ENCODE data around the gene EPYC. TPM values are rescaled to one million over a fixed set of nuclear protein-coding genes. Genes with fewer than 3 reads are reported as not detected.

The EPYC gene
- not detected in 2 replicates for total RNA-seq (ENCODE audit: low replicate concordance)

DNA sequence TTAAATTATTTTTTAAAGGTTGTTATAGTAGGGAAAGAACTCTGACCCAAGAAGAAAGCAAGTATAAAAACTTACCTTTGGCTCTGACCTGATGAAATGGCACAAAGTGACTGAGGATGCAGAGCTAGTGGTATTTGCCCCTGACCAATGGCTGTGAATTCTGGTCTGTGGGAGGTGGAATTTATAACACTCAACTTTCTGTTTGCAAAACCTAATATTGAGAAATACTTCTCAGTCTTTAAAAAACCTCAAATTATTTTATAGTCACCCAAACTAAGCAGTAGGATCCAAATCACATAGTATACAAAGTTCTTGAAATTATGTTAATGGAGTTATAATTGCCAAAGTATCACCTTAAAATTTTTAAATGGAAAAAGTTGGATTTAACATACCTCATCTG is at the start of gene EPYC:
EPYC (minus strand) TSS at position 101 of the 400 bp plus-strand sequence. CDS start 2,407 bp downstream, outside the sequence.

DNA sequence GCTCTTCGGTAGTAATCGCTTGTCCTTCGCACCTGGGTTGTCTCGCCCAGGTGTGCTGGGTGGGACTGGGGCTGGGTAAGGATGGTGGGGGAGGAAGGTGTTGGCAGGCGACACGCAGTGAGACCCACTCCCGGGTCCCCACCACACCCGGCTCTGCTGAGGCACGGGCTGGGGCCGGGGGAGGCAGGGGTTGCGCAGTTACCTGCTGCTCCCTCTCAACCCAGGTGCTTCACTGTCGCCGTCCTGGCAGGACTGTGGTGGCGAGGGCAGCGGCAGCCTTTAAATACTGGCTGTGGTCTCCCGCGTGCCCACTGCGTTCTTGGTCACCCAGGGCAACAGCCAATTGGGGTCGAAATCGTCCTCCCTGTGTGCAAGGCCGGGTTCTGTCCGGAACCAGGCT is 49.9 kb downstream of the EPYC start, which contains the start of gene CCER1:
CCER1 (minus strand) TSS at position 256 of the 400 bp plus-strand sequence. CDS start 434 bp downstream, outside the sequence.

Other genes with a start within 250 kb of the EPYC start
- gene CCER1, start 49.8 kb downstream of the EPYC start, total RNA-seq (ENCODE audit: low replicate concordance): not detected in 2 replicates
- not detected in 2 replicates for gene KERA, start 53.1 kb upstream of the EPYC start, total RNA-seq (ENCODE audit: low replicate concordance)
- 89.5 and 115 TPM in 2 replicates for gene LUM, start 106.5 kb upstream of the EPYC start, total RNA-seq (ENCODE audit: low replicate concordance)
- 204 and 961 TPM in 2 replicates for gene DCN, start 177.8 kb upstream of the EPYC start, total RNA-seq (ENCODE audit: low replicate concordance)